ENCODE results near the gene SP3. TPM values are rescaled to one million over a fixed set of nuclear protein-coding genes. Genes with fewer than 3 reads are reported as not detected.

The SP3 gene
- total RNA-seq, 2 experiments from 2014 or later: 115 to 150 TPM

DNA sequence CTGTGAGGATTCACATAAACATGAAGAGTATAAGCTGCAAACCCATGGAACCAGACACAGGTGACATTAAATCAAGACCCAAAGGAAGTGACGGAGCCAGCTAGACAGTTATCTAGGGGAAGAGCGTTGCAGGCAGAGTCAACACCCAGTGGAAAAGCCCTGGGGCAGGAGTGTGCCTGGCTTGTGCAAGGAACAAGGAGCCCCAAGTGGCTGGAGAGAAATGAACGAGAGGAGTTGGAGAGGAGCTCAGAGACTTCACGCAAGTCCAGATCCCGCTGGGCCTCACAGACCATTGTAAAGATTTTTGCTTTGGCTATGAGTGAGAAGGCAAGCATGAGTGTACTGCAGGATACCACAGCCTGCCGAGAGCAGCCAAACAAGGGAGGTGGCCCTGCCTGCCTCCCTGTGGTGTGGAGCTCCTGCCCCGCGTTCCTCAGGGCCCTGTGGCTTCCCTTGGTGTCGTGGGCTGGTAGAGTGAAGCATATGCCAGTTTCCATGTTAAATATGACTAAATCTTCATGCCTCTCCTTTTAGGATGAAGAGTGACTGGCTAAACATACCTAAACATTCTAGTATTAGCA, 88.2 kb downstream of the SP3 start:
- BruUV-seq (replicated peaks): no TSS peak

DNA sequence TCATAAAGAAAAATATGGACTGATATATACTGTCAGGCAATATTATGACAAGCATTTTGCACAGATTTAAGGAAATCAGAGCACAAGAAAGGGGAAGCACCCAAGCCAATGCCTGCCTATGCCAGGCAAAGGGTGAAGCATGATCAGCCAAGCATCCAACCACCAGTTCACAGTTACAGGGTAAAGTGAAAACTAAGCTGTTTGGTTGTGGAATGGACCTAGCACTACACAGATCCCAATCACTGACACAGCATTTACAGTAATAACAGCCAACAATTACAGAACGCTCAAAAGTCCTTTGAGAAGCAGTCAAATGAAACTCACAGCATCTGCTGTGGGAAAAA, 90.3 kb downstream of the SP3 start:
- H2AFZ ChIP-seq (ENCODE audit: low read length): peak overlapping the region; percentile 71; the same call in 1 of the 2 replicates
- ChIA-PET CTCF (ENCODE audit: unreplicated experiment) (interaction anchor here (0.6 to 1.4 kb wide), 2 partner anchors 12 to 111 kb away, joined by 3 read pairs; no protein-coding TSS in a partner anchor), POLR2A (interaction anchor here (0.7 to 2.7 kb wide), 6 partner anchors 10 to 759 kb away, joined by 3 to 16 read pairs (median 4); no protein-coding TSS in a partner anchor)
- H3K36me3 ChIP-seq (ENCODE audit: insufficient read depth, low read length): no peaks in the 10 kb centered on the region
- no peaks in the 10 kb centered on the region for H3K9me3 ChIP-seq (ENCODE audit: low read length)
- H3K4me2 ChIP-seq (ENCODE audit: low read length): peak overlapping the region; percentile 94
- peak overlapping the region; percentile 99 for H3K27ac ChIP-seq (ENCODE audit: low read depth, low read length, poor library complexity, severe bottlenecking)
- no peaks in the 10 kb centered on the region for H3K79me2 ChIP-seq (ENCODE audit: insufficient read depth, low read depth, low read length)
- H3K4me3 ChIP-seq (ENCODE audit: low read depth, low read length, poor library complexity, severe bottlenecking): peak overlapping the region; percentile 58
- intact Hi-C loops (cut with micrococcal nuclease; ENCODE audit: unreplicated experiment): loop anchor here (1.0 to 10.0 kb wide), 7 partner anchors 23 to 520 kb away; partner anchors contain the start of genes CDCA7 and SP3
- TF ChIP-seq, protein P1, sequence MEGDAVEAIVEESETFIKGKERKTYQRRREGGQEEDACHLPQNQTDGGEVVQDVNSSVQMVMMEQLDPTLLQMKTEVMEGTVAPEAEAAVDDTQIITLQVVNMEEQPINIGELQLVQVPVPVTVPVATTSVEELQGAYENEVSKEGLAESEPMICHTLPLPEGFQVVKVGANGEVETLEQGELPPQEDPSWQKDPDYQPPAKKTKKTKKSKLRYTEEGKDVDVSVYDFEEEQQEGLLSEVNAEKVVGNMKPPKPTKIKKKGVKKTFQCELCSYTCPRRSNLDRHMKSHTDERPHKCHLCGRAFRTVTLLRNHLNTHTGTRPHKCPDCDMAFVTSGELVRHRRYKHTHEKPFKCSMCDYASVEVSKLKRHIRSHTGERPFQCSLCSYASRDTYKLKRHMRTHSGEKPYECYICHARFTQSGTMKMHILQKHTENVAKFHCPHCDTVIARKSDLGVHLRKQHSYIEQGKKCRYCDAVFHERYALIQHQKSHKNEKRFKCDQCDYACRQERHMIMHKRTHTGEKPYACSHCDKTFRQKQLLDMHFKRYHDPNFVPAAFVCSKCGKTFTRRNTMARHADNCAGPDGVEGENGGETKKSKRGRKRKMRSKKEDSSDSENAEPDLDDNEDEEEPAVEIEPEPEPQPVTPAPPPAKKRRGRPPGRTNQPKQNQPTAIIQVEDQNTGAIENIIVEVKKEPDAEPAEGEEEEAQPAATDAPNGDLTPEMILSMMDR (conservative IDR thresholded peaks at IDR 0.05; ENCODE audit: low read length): no peak
- no peak for TF ChIP-seq EZH2phosphoT487 (IDR thresholded peaks at IDR 0.05; ENCODE audit: borderline replicate concordance, low read depth, low read length)
- peak; percentile 95 for DNase-seq (ENCODE audit: low spot score)
- H4K20me1 ChIP-seq (ENCODE audit: insufficient read depth, low read length): no peaks in the 10 kb centered on the region
- no peaks in the 10 kb centered on the region for H3K9me2 ChIP-seq (ENCODE audit: insufficient read depth, low read length)
- BruUV-seq (replicated peaks): no TSS peak
- H3K4me1 ChIP-seq (ENCODE audit: insufficient read depth, low read length, poor library complexity, severe bottlenecking): peaks cover 78% of the 10 kb centered on the region

More for the DNA sequence above, 88.2 kb downstream of the SP3 start:
- no peaks in the 10 kb centered on the region for H4K20me1 ChIP-seq (ENCODE audit: insufficient read depth, low read length)
- H3K9me2 ChIP-seq (ENCODE audit: insufficient read depth, low read length): no peaks in the 10 kb centered on the region
- H3K4me3 ChIP-seq (ENCODE audit: low read depth, low read length, poor library complexity, severe bottlenecking): no peak overlapping the region
- DNase-seq (ENCODE audit: low spot score): no peak
- no peaks in the 10 kb centered on the region for H3K9me3 ChIP-seq (ENCODE audit: low read length)
- H3K79me2 ChIP-seq (ENCODE audit: insufficient read depth, low read depth, low read length): no peaks in the 10 kb centered on the region
- H3K27ac ChIP-seq (ENCODE audit: low read depth, low read length, poor library complexity, severe bottlenecking): peak overlapping the region; percentile 9
- TF ChIP-seq EZH2phosphoT487 (IDR thresholded peaks at IDR 0.05; ENCODE audit: borderline replicate concordance, low read depth, low read length): no peak
- TF ChIP-seq, protein P1 (conservative IDR thresholded peaks at IDR 0.05; ENCODE audit: low read length): no peak
- H3K4me1 ChIP-seq (ENCODE audit: insufficient read depth, low read length, poor library complexity, severe bottlenecking): peaks cover 79% of the 10 kb centered on the region
- H3K36me3 ChIP-seq (ENCODE audit: insufficient read depth, low read length): no peaks in the 10 kb centered on the region
- intact Hi-C loops (cut with micrococcal nuclease; ENCODE audit: unreplicated experiment): loop anchor here (10.0 kb wide), 2 partner anchors 468 to 522 kb away; partner anchors contain the start of gene CDCA7
- peak overlapping the region; percentile 12; the same call in 1 of the 2 replicates for H2AFZ ChIP-seq (ENCODE audit: low read length)
- ChIA-PET CTCF (ENCODE audit: unreplicated experiment) (interaction anchor here (0.6 kb wide), 1 partner anchor 240 kb away, joined by 3 read pairs; no protein-coding TSS in a partner anchor), POLR2A (interaction anchor here (0.6 kb wide), 1 partner anchor 611 kb away, joined by 3 read pairs; no protein-coding TSS in a partner anchor)
- H3K4me2 ChIP-seq (ENCODE audit: low read length): no peak overlapping the region
